Kidney epithelial cell (primary cell): ENCODE data around the gene C1orf159. TPM values are rescaled to one million over a fixed set of nuclear protein-coding genes. Genes with fewer than 3 reads are reported as not detected.

ENCODE experiments used
- DNase-seq: peaks from one replicate; pipeline ENCODE4 v3.0.0-alpha.2; 2010; ENCODE audit warnings: low read depth
- H3K27me3 ChIP-seq: 2 replicates; pipeline ENCODE4 v1.6.0; 2011; ENCODE audit warnings: low read length; ENCODE audit not compliant: control insufficient read depth, insufficient read depth
- H3K36me3 ChIP-seq: 2 replicates; pipeline ENCODE4 v1.5.1; 2011; ENCODE audit warnings: low read length; ENCODE audit not compliant: control insufficient read depth, insufficient read depth
- H3K4me3 ChIP-seq: 2 replicates; pipeline ENCODE4 v1.5.1; 2011; ENCODE audit warnings: low read depth, mild to moderate bottlenecking, control low read depth, low read length
- CTCF ChIP-seq: IDR thresholded peaks from 2 replicates; pipeline ENCODE4 v1.5.1; 2011; ENCODE audit warnings: mild to moderate bottlenecking, moderate library complexity, low read length, control low read depth, inconsistent platforms; ENCODE audit not compliant: insufficient read depth, poor library complexity, severe bottlenecking
- total RNA-seq: library from RNA; depleted of rRNA; stranded (reverse); fragments of >200 nt; gene quantifications from 2 replicates; pipeline ENCODE4 v1.2.3, GENCODE V29; 2015

The C1orf159 gene
- total RNA-seq, 1 donor from 2014 or later, result 20.3 TPM

- H3K4me3 ChIP-seq, result peak overlapping the region; percentile 22
- TF ChIP-seq CTCF, result no peak
- H3K36me3 ChIP-seq, result no peaks in the 10 kb centered on the region
- no peak for DNase-seq
- H3K27me3 ChIP-seq, result no peaks in the 10 kb centered on the region
Measured at GRCh38 chr1:1130206-1131120, 14.6 kb upstream of the C1orf159 start.

- no peaks in the 10 kb centered on the region for H3K27me3 ChIP-seq
- no peak for TF ChIP-seq CTCF
- peak overlapping the region; percentile 56 for H3K4me3 ChIP-seq
- DNase-seq, result no peak
- H3K36me3 ChIP-seq, result no peaks in the 10 kb centered on the region
Measured at GRCh38 chr1:1129381-1129821, 13.5 kb upstream of the C1orf159 start.

GRCh38 chr1:1128454-1129139 is 12.7 kb upstream of the C1orf159 start:
- H3K27me3 ChIP-seq, result no peaks in the 10 kb centered on the region
- DNase-seq, result no peak
- peak overlapping the region; percentile 56 for H3K4me3 ChIP-seq
- H3K36me3 ChIP-seq, result no peaks in the 10 kb centered on the region
- TF ChIP-seq CTCF, result no peak

GRCh38 chr1:1127551-1128451 is 11.9 kb upstream of the C1orf159 start:
- Histone ChIP-seq H3K4me3 (peak overlapping the region; percentile 56), H3K27me3 (no peaks in the 10 kb centered on the region), H3K36me3 (no peaks in the 10 kb centered on the region)
- no peak for DNase-seq
- TF ChIP-seq CTCF, result no peak

- H3K36me3 ChIP-seq, result no peaks in the 10 kb centered on the region
- H3K27me3 ChIP-seq, result peaks cover 3% of the 10 kb centered on the region
- no peak for TF ChIP-seq CTCF
- no peak overlapping the region for H3K4me3 ChIP-seq
- DNase-seq, result no peak
Measured at GRCh38 chr1:1125945-1126344, 10.1 kb upstream of the C1orf159 start.
